Measurements from ENCODE around the gene RBM47. TPM values are rescaled to one million over a fixed set of nuclear protein-coding genes. Genes with fewer than 3 reads are reported as not detected.
"Not testable (repeated sequence)": the region's sequence is repeated elsewhere in the genome, so short reads cannot be mapped to it uniquely, and the experiment has no call there.

RBM47 gene
- total RNA-seq, 1 donor from 2014 or later: 0.37 TPM

- Mint-ChIP-seq H3K36me3 (ENCODE audit: low read depth) (no peaks in the 10 kb centered on the region), H3K27ac (ENCODE audit: unreplicated experiment) (peak overlapping the region; percentile 6), H3K4me1 (no peaks in the 10 kb centered on the region)
These were observed 81.9 kb downstream of the RBM47 start for GRCh38 chr4:40547789-40548132.

GRCh38 chr4:40546969-40547788 lies 82.5 kb downstream of the RBM47 start:
- H3K4me3 Mint-ChIP-seq: no peak overlapping the region
- H3K36me3 Mint-ChIP-seq (ENCODE audit: low read depth): no peaks in the 10 kb centered on the region
- no peaks in the 10 kb centered on the region for H3K9me3 Mint-ChIP-seq
- DNase-seq (ENCODE audit: low read depth, low spot score): no peak
- H3K27ac Mint-ChIP-seq (ENCODE audit: unreplicated experiment): no peak overlapping the region
- H3K27me3 Mint-ChIP-seq (ENCODE audit: low read depth): no peaks in the 10 kb centered on the region
- TF ChIP-seq CTCF (conservative IDR thresholded peaks at IDR 0.05): no peak
- no peaks in the 10 kb centered on the region for H3K4me1 Mint-ChIP-seq

More at GRCh38 chr4:40547789-40548132, 81.9 kb downstream of the RBM47 start:
- Mint-ChIP-seq H3K9me3 (no peaks in the 10 kb centered on the region), H3K4me3 (no peak overlapping the region), H3K27me3 (ENCODE audit: low read depth) (no peaks in the 10 kb centered on the region)
- no peak for TF ChIP-seq CTCF (conservative IDR thresholded peaks at IDR 0.05)
- no peak for DNase-seq (ENCODE audit: low read depth, low spot score)

GRCh38 chr4:40546506-40546905 lies 83.2 kb downstream of the RBM47 start:
- no peak for DNase-seq (ENCODE audit: low read depth, low spot score)
- Mint-ChIP-seq H3K9me3 (no peaks in the 10 kb centered on the region), H3K4me3 (no peak overlapping the region), H3K4me1 (no peaks in the 10 kb centered on the region), H3K27me3 (ENCODE audit: low read depth) (no peaks in the 10 kb centered on the region), H3K36me3 (ENCODE audit: low read depth) (no peaks in the 10 kb centered on the region), H3K27ac (ENCODE audit: unreplicated experiment) (no peak overlapping the region)
- TF ChIP-seq CTCF (conservative IDR thresholded peaks at IDR 0.05): no peak

- not testable (repeated sequence) for H3K9me3 Mint-ChIP-seq
These were observed 84.2 kb downstream of the RBM47 start for GRCh38 chr4:40545487-40545886.

GRCh38 chr4:40544221-40544620 lies 85.4 kb downstream of the RBM47 start:
- H3K27me3 Mint-ChIP-seq (ENCODE audit: low read depth): no peaks in the 10 kb centered on the region
- no peak for TF ChIP-seq CTCF (conservative IDR thresholded peaks at IDR 0.05)
- H3K9me3 Mint-ChIP-seq: no peaks in the 10 kb centered on the region
- DNase-seq (ENCODE audit: low read depth, low spot score): no peak
- H3K36me3 Mint-ChIP-seq (ENCODE audit: low read depth): no peaks in the 10 kb centered on the region
- no peaks in the 10 kb centered on the region for H3K4me1 Mint-ChIP-seq
- H3K4me3 Mint-ChIP-seq: no peak overlapping the region
- H3K27ac Mint-ChIP-seq (ENCODE audit: unreplicated experiment): no peak overlapping the region

More at GRCh38 chr4:40545487-40545886, 84.2 kb downstream of the RBM47 start:
- not testable (repeated sequence) for H3K36me3 Mint-ChIP-seq (ENCODE audit: low read depth); H3K27me3 Mint-ChIP-seq (ENCODE audit: low read depth); DNase-seq (ENCODE audit: low read depth, low spot score); H3K27ac Mint-ChIP-seq (ENCODE audit: unreplicated experiment); H3K4me1 Mint-ChIP-seq; H3K4me3 Mint-ChIP-seq

- Mint-ChIP-seq H3K27me3 (ENCODE audit: low read depth) (no peaks in the 10 kb centered on the region), H3K9me3 (no peaks in the 10 kb centered on the region), H3K4me3 (no peak overlapping the region), H3K36me3 (ENCODE audit: low read depth) (no peaks in the 10 kb centered on the region), H3K27ac (ENCODE audit: unreplicated experiment) (no peak overlapping the region), H3K4me1 (no peaks in the 10 kb centered on the region)
- no peak for DNase-seq (ENCODE audit: low read depth, low spot score)
- TF ChIP-seq CTCF (conservative IDR thresholded peaks at IDR 0.05): no peak
These were observed 88.9 kb downstream of the RBM47 start for GRCh38 chr4:40540800-40541199.
